Skeletal muscle satellite cell (primary cell): ENCODE measurements around the gene CCL24.
"Not testable (repeated sequence)": the region's sequence is repeated elsewhere in the genome, so short reads cannot be mapped to it uniquely, and the experiment has no call there.

Source experiments
- H3K27me3 ChIP-seq: 2 replicates; pipeline ENCODE4 v1.7.0; 2013; ENCODE audit warnings: low read length; ENCODE audit not compliant: control insufficient read depth, insufficient read depth
- H3K36me3 ChIP-seq: 2 replicates; pipeline ENCODE4 v1.7.0; 2013; ENCODE audit warnings: mild to moderate bottlenecking, control low read depth, low read length; ENCODE audit not compliant: insufficient read depth
- H3K4me1 ChIP-seq: 2 replicates; pipeline ENCODE4 v1.7.0; 2013; ENCODE audit warnings: low read length; ENCODE audit not compliant: control insufficient read depth, insufficient read depth
- H3K4me2 ChIP-seq: 2 replicates; pipeline ENCODE4 v1.7.0; 2013; ENCODE audit warnings: mild to moderate bottlenecking, low read length
- H3K4me3 ChIP-seq: 2 replicates; pipeline ENCODE4 v1.7.0; 2013; ENCODE audit warnings: low read length
- H3K9ac ChIP-seq: 2 replicates; pipeline ENCODE4 v1.7.0; 2013; ENCODE audit warnings: mild to moderate bottlenecking, low read depth, low read length, moderate library complexity
- H3K9me3 ChIP-seq: replicated peaks from 2 replicates; pipeline ENCODE4 v1.7.0; 2013; ENCODE audit warnings: mild to moderate bottlenecking, control low read depth, low read length

The CCL24 gene

DNA sequence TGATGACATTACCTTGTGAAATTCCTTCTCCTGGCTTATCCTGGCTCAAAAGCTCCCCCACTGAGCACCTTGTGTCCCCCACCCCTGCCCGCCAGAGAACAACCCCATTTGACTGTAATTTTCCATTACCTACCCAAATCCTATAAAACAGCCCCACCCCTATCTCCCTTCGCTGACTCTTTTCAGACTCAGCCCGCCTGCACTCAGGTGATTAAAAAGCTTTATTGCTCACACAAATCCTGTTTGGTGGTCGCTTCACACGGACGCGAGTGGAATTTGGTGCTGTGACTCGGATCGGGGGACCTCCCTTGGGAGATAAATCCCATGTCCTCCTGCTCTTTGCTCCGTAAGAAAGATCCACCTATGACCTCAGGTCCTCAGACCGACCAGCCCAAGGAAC lies 34.6 kb downstream of the CCL24 start:
- not testable (repeated sequence) for H3K4me3 ChIP-seq, H3K9ac ChIP-seq, H3K36me3 ChIP-seq, H3K4me1 ChIP-seq, H3K9me3 ChIP-seq
- H3K27me3 ChIP-seq = peaks cover 18% of the 10 kb centered on the region
- H3K4me2 ChIP-seq = peak overlapping the region; percentile 50

DNA sequence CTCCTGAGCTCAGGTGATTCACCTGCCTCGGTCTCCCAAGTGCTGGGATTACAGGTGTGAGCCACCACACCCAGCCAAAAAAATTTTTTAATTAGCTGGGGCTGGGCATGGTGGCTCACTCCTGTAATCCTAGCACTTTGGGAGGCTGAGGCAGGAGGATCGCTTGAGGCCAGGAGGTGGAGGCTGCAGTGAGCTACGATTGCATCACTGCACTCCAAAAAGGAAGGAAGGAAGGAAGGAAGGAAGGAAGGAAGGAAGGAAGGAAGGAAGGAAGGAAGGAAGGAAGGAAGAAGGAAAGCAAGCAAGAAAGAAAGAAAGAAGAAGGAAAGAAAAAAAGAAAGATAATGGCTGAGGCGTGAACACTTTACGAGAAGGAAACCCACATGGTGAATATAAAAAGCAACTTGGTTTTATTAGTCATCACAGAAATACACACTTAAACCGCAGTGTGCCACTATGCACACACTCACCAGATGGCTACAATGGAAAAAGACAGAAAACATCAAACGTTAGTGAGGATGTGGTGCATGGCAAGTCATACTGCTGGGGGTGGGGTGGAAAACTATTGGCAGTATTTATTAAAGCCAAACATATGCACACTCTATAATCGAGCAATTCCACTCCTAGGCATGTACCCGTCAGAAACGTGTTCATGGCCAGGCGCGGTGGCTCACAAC lies 37.2 kb downstream of the CCL24 start:
- Histone ChIP-seq H3K4me3 (no peak overlapping the region), H3K36me3 (no peaks in the 10 kb centered on the region), H3K4me2 (no peak overlapping the region), H3K9me3 (no peaks in the 10 kb centered on the region), H3K27me3 (peaks cover 9% of the 10 kb centered on the region), H3K4me1 (peaks cover 22% of the 10 kb centered on the region), H3K9ac (no peak overlapping the region)

DNA sequence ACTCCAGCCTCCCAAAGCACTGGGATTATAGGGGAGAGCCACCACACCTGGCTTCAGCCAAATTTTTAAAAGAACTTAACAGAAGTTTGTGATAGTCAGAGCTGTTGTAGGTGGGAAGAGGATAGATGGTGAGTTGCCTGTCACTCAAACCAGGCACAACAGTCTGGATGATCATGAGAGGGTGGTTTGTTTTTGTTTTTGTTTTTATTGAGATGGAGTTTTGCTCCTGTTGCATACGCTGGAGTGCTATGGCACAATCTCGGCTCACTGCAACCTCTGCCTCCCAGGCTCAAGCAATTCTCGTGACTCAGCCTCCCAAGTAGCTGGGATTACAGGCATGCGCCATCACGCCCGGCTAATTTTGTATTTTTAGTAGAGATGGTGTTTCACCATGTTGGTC lies 39.6 kb downstream of the CCL24 start:
- H3K4me3 ChIP-seq, H3K36me3 ChIP-seq, H3K27me3 ChIP-seq, H3K9me3 ChIP-seq, H3K9ac ChIP-seq, H3K4me2 ChIP-seq: not testable (repeated sequence)
- H3K4me1 ChIP-seq = peaks cover 18% of the 10 kb centered on the region

DNA sequence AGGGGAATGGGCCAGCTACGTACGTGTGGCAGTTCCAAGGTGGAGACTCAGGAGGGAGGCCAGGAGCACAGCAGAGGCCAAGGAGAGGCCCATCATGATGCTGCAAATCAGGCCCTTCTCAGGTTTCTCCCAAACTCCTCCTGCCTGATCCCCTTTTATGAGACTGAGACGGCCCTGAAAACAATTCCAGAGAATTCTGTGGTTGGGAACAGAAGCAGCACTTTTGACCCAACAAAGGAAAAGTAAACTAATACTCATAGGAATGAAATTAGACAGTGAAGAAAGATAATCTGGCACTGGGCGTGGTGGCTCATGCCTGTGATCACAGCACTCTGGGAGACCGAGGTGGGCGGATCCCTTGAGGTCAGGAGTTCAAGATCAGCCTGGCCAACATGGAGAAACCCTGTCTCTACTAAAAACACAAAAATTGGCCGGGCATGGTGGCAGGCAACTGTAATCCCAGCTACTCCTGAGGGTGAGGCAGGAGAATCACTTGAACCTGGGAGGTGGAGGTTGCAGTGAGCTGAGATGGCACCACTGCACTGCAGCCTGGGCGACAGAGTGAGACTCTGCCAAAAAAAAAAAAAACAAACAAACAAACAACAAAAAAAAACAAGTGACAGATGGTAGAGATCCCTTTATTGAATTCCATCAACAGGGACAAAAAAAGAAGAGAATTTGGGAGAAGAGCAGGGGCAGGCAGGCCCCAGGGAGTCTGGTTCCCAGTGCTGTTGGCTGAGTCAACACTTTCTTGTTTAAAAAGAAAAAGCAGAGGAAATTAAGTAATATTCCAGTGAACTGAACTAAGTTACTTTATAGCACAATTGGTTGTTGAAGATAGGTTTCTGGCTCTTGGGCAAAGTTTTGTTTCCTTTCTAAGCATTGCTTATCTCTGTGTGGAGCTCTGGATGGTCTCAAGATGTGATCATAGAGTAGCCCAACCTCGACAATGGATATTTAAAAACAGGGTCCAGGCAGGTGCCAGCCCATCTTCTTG lies 41.2 kb downstream of the CCL24 start, which contains the start of gene CCL26:
CCL26 (minus strand) TSS at position 131 of the 997 bp plus-strand sequence; CDS start at position 96, 35 bp downstream.
- peak within 1 kb of the TSS; percentile 21 for H3K4me2 ChIP-seq
- peaks cover 18% of the 10 kb centered on the region for H3K4me1 ChIP-seq
- H3K27me3 ChIP-seq = no peaks in the 10 kb centered on the region
- H3K36me3 ChIP-seq = no peaks in the 10 kb centered on the region
- no peak within 1 kb of the TSS for H3K4me3 ChIP-seq
- H3K9me3 ChIP-seq = no peaks in the 10 kb centered on the region
- peak within 1 kb of the TSS; percentile 50 for H3K9ac ChIP-seq

DNA sequence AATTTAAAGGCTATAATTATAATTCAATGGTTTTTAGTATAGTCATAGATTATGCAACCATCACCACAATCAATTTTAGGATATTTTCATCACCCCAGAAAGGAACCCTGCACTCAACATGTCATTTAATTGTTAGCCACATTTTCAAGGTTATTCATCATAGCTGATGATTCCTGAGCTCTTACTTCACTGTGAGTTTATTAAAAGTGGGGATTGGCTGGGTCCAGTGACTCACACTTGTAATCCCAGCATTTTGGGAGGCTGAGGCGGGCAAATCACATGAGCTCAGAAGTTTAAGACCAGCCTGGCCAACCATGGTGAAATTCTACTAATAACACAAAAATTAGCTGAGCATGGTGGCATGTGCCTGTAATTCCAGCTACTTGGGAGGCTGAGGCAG lies 42.4 kb downstream of the CCL24 start:
- H3K4me1 ChIP-seq = peaks cover 18% of the 10 kb centered on the region

DNA sequence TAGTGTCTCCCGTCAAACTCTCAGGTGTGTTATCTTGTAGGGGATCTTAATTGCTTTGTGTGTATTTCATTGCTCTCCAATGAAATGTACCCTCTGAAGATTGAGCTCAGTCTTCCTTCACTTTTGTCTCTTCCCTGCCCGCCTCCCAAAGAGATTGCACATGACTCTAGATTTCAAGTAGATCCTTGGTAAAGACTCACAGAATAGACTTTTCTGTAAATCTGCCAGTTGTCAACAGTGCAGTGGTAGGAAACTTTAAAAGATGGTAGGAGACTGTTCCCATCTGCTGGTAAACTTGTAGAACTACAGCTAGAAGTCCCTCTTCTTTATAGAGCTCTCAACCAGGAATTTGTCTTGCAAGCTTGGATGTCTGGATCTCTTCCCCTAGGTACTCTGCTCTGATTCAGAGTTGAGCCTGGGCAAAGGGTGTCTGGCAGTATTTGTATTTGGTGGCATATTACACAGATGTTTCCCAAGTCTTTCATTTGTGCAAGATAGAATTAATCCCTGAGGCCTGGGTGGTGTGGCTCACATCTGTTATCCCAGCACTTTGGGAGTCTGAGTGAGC lies 51.2 kb downstream of the CCL24 start:
- no peaks in the 10 kb centered on the region for H3K4me1 ChIP-seq
- no peaks in the 10 kb centered on the region for H3K27me3 ChIP-seq
- no peaks in the 10 kb centered on the region for H3K36me3 ChIP-seq
- H3K9ac ChIP-seq = no peak overlapping the region
- no peak overlapping the region for H3K4me2 ChIP-seq
- H3K9me3 ChIP-seq = no peaks in the 10 kb centered on the region
- H3K4me3 ChIP-seq = no peak overlapping the region

More for the DNA sequence above, 42.4 kb downstream of the CCL24 start:
- no peak overlapping the region for H3K4me2 ChIP-seq
- no peaks in the 10 kb centered on the region for H3K27me3 ChIP-seq
- H3K9ac ChIP-seq = no peak overlapping the region
- no peaks in the 10 kb centered on the region for H3K9me3 ChIP-seq
- no peak overlapping the region for H3K4me3 ChIP-seq
- H3K36me3 ChIP-seq = no peaks in the 10 kb centered on the region

DNA sequence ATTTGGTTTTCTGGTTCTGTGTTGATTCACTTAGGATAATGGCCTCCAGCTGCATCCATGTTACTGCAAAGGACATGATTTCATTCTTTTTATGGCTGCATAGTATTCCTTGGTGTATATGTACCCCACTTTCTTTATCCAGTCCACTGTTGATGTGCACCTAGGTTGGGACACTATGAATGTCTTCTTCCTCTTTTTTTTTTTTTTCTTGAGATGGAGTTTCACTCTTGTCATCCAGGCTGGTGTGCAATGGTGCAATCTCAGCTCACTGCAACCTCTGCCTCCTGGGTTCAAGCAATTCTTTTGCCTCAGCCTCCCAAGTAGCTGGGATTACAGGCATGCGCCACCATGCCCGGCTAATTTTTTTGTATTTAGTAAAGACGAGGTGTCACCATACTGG lies 51.8 kb downstream of the CCL24 start:
- not testable (repeated sequence) for H3K4me1 ChIP-seq, H3K27me3 ChIP-seq, H3K36me3 ChIP-seq, H3K9me3 ChIP-seq, H3K4me2 ChIP-seq, H3K4me3 ChIP-seq, H3K9ac ChIP-seq
